GM12878 (cell line): ENCODE data around the gene RYR2. TPM values are rescaled to one million over a fixed set of nuclear protein-coding genes. Genes with fewer than 3 reads are reported as not detected.

Experiments
- ATAC-seq: fragments of 200-7000 bp; cut with Tn5 transposase; 3 replicates; pipeline ENCODE4 v1.9.1; 2020; ENCODE audit warnings: mild to moderate bottlenecking, moderate library complexity
- BruUV-seq: library from RNA; stranded (reverse); fragments of 400-500 nt; replicated peaks from 2 replicates; lab custom pipeline; 2021; lab: Mats Ljungman, UMichigan
- CTCF ChIA-PET: fragments of 300-600 bp; sonication (Branson Sonifier 250); formaldehyde crosslinking; extraction: SDS; loops from one replicate; lab custom pipeline; 2021; ENCODE audit warnings: inconsistent platforms; lab: Yijun Ruan, JAX
- POLR2A ChIA-PET: fragments of 350-600 bp; formaldehyde crosslinking; extraction: SDS; loops from one replicate; lab custom pipeline; 2021; ENCODE audit warnings: inconsistent platforms; lab: Charles Lee
- RAD21 ChIA-PET: fragments of 300-600 bp; sonication (Branson Sonifier 250); formaldehyde crosslinking; loops from one replicate; lab custom pipeline; 2023; ENCODE audit warnings: antibody characterized with exemption; ENCODE audit not compliant: unreplicated experiment; lab: Charles Lee
- SMC1A ChIA-PET: fragments of 300-600 bp; sonication (Branson Sonifier 250); formaldehyde crosslinking; loops from one replicate; lab custom pipeline; 2023; ENCODE audit not compliant: unreplicated experiment, uncharacterized antibody; lab: Charles Lee
- DNase-seq: peaks from one replicate; pipeline ENCODE4 v3.0.0-alpha.2; 2011; ENCODE audit warnings: low read depth, low spot score
- FAIRE-seq: peaks from 3 replicates; lab custom pipeline; 2011; peaks lifted over from hg19 to GRCh38; lab: Jason Lieb, UNC
- H2AFZ ChIP-seq: 2 replicates; pipeline ENCODE4 v1.6.0; 2011; ENCODE audit warnings: low read depth, low read length, control low read depth; ENCODE audit not compliant: control insufficient read depth
- H3K27ac ChIP-seq: 2 replicates; pipeline ENCODE4 v1.5.1; 2011; ENCODE audit warnings: control low read depth; ENCODE audit not compliant: control insufficient read depth, insufficient read depth
- H3K27me3 ChIP-seq, 2 experiments: replicated peaks in 1 of 2; 2 replicates each; pipeline versions ENCODE4 v1.6.0 to v1.6.1; 2011; ENCODE audit warnings: low read length in 1 of 2; ENCODE audit not compliant: control insufficient read depth in 2 of 2, insufficient read depth in 2 of 2
- H3K36me3 ChIP-seq, 2 experiments: 2 replicates each; pipeline ENCODE4 v1.5.1; 2011; ENCODE audit warnings: low read length in 1 of 2; ENCODE audit not compliant: control insufficient read depth in 2 of 2, insufficient read depth in 2 of 2
- H3K4me1 ChIP-seq: 2 replicates; pipeline ENCODE4 v1.6.1; 2011; ENCODE audit warnings: mild to moderate bottlenecking, low read length, moderate library complexity, mixed read lengths; ENCODE audit not compliant: control insufficient read depth, insufficient read depth
- H3K4me2 ChIP-seq: 2 replicates; pipeline ENCODE4 v1.6.0; 2011; ENCODE audit warnings: control low read depth; ENCODE audit not compliant: control insufficient read depth, insufficient read depth
- H3K4me3 ChIP-seq: fragments of 200-600 bp; sonication (generic); 2 replicates; pipeline ENCODE4 v1.5.1; 2016
- H3K79me2 ChIP-seq: 2 replicates; pipeline ENCODE4 v1.6.0; 2011; ENCODE audit warnings: low read length; ENCODE audit not compliant: control insufficient read depth, insufficient read depth
- H3K9ac ChIP-seq: 2 replicates; pipeline ENCODE4 v1.8.0; 2011; ENCODE audit warnings: low read length, control low read depth, mixed read lengths; ENCODE audit not compliant: control insufficient read depth, insufficient read depth
- H3K9me3 ChIP-seq: replicated peaks from 3 replicates; pipeline ENCODE4 v1.5.1; 2011; ENCODE audit warnings: mild to moderate bottlenecking, low read length; ENCODE audit not compliant: control insufficient read depth, insufficient read depth
- H4K20me1 ChIP-seq: 2 replicates; pipeline ENCODE4 v1.6.0; 2011; ENCODE audit not compliant: control insufficient read depth, insufficient read depth
- ATF7 ChIP-seq: fragments of 450-650 bp; IDR thresholded peaks from 2 replicates; pipeline ENCODE4 v1.6.1; 2016; ENCODE audit warnings: low read depth, mild to moderate bottlenecking
- RELB ChIP-seq: fragments of 450-650 bp; IDR thresholded peaks from 2 replicates; pipeline ENCODE4 v1.6.1; 2017; ENCODE audit warnings: low read depth, mild to moderate bottlenecking, moderate library complexity
- SIN3A ChIP-seq: IDR thresholded peaks from 2 replicates; pipeline ENCODE4 v1.6.1; 2012; ENCODE audit warnings: low read depth, low read length, improper control_type of control experiment
- TCF3 ChIP-seq: IDR thresholded peaks from 2 replicates; pipeline ENCODE4 v1.6.1; 2012; ENCODE audit warnings: low read depth, mild to moderate bottlenecking, low read length, borderline replicate concordance; ENCODE audit not compliant: insufficient read depth
- ZBED1 ChIP-seq: IDR thresholded peaks from 2 replicates; pipeline ENCODE4 v1.6.1; 2016; ENCODE audit warnings: borderline replicate concordance
- WGBS: methylation state at CpG from one replicate; pipeline ENCODE4 v1.1.6; 2016; ENCODE audit warnings: low lambda C conversion rate; ENCODE audit not compliant: insufficient replicate concordance, insufficient coverage; ENCODE audit errors: missing lambda C conversion rate; 5-methylcytosine and 5-hydroxymethylcytosine counted together
- in situ Hi-C: fragments of 300-500 bp; cut with MboI; formaldehyde crosslinking; loops from 9 replicates; pipeline ENCODE4 v1.14.3; 2018; ENCODE audit warnings: mixed read lengths
- intact Hi-C: fragments of 100-400 bp; cut with micrococcal nuclease; formaldehyde crosslinking; loops from one replicate; pipeline ENCODE4 v1.14.2; 2022; ENCODE audit not compliant: unreplicated experiment
- polyA plus RNA-seq, 11 experiments: library from polyadenylated mRNA; depleted of rRNA in 4 of 11; unstranded in 6 of 11; stranded (reverse) in 5 of 11; fragments of >200 nt; fragmentation: Nextera tagmentation in 4 of 11; fragmentation: Illumina TruSeq in 1 of 11; extraction: Ambion mirVana in 4 of 11; extraction: Trizol in 1 of 11; gene quantifications; 1 replicate in 1 of 11; 2 replicates in 10 of 11; pipeline versions ENCODE4 v1.2.1 to v1.2.3, GENCODE V29; 2011 to 2016; ENCODE audit warnings: inconsistent platforms in 2 of 11, missing spikeins in 2 of 11, low read depth in 1 of 11
- total RNA-seq, 4 experiments: library from RNA; depleted of rRNA in 3 of 4; stranded (reverse); fragments of >200 nt in 3 of 4; fragmentation: Illumina TruSeq in 1 of 4; extraction: Trizol in 1 of 4; gene quantifications; 2 replicates each; pipeline versions ENCODE4 v1.2.1 to v1.2.3, GENCODE V29; 2013 to 2021
- TF ChIP-seq, protein P1 (sequence below): fragments of 450-650 bp; IDR thresholded peaks from 2 replicates; pipeline ENCODE4 v1.6.1; 2018; ENCODE audit warnings: borderline replicate concordance, mild to moderate bottlenecking; ENCODE audit not compliant: partially characterized antibody

RYR2 gene
- total and polyA plus RNA-seq, 10 of the 15 experiments (the other 5 are each of a cell fraction or from before 2014, with no cell fraction given) = 0.01 to 0.04 TPM; not detected in 8

- DNase-seq (no peak), ATAC-seq (no peak)
- H3K27ac ChIP-seq = no peak overlapping the region
- H3K4me2 ChIP-seq = no peak overlapping the region
- H3K4me3 ChIP-seq = no peak overlapping the region
- no peaks in the 10 kb centered on the region for H3K79me2 ChIP-seq
- in situ Hi-C loops = no loop called here
- POLR2A ChIA-PET = no interaction called here
- no peaks in the 10 kb centered on the region for H4K20me1 ChIP-seq
- intact Hi-C loops = no loop called here
- 12% methylated on average over 3 of the region's 3 CpGs for WGBS
- H3K9me3 ChIP-seq = no peaks in the 10 kb centered on the region
- TF ChIP-seq TCF3 (no peak), ZBED1 (no peak), ATF7 (no peak), SIN3A (no peak), RELB (no peak)
- TF ChIP-seq, protein P1, sequence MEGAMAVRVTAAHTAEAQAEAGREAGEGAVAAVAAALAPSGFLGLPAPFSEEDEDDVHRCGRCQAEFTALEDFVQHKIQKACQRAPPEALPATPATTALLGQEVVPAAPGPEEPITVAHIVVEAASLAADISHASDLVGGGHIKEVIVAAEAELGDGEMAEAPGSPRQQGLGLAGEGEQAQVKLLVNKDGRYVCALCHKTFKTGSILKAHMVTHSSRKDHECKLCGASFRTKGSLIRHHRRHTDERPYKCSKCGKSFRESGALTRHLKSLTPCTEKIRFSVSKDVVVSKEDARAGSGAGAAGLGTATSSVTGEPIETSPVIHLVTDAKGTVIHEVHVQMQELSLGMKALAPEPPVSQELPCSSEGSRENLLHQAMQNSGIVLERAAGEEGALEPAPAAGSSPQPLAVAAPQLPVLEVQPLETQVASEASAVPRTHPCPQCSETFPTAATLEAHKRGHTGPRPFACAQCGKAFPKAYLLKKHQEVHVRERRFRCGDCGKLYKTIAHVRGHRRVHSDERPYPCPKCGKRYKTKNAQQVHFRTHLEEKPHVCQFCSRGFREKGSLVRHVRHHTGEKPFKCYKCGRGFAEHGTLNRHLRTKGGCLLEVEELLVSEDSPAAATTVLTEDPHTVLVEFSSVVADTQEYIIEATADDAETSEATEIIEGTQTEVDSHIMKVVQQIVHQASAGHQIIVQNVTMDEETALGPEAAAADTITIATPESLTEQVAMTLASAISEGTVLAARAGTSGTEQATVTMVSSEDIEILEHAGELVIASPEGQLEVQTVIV = no peak
- TF ChIP-seq, all 136 proteins: peak for 0
- FAIRE-seq = no peak
- Histone ChIP-seq H2AFZ (no peak overlapping the region), H3K9ac (no peak overlapping the region), H3K36me3 (no peaks in the 10 kb centered on the region), H3K27me3 (no peaks in the 10 kb centered on the region), H3K4me1 (no peaks in the 10 kb centered on the region)
- CTCF ChIA-PET = no interaction called here
- RAD21 ChIA-PET = no interaction called here
- SMC1A ChIA-PET = interaction anchor here (1.0 to 1.5 kb wide), 2 partner anchors 10 to 51 kb away, joined by 3 to 8 read pairs; no protein-coding TSS in a partner anchor
- no TSS peak for BruUV-seq
Measured at GRCh38 chr1:237282208-237282783, 240.3 kb downstream of the RYR2 start.
